ENCODE data around the gene EVC2. TPM values are rescaled to one million over a fixed set of nuclear protein-coding genes. Genes with fewer than 3 reads are reported as not detected.
A peak's percentile ranks its signal among the peaks of the same experiment; 100 is the strongest.

The EVC2 gene
- total and polyA plus RNA-seq, 2 of the 13 experiments (the other 11 are each of a cell fraction or from before 2014, with no cell fraction given): not detected

DNA sequence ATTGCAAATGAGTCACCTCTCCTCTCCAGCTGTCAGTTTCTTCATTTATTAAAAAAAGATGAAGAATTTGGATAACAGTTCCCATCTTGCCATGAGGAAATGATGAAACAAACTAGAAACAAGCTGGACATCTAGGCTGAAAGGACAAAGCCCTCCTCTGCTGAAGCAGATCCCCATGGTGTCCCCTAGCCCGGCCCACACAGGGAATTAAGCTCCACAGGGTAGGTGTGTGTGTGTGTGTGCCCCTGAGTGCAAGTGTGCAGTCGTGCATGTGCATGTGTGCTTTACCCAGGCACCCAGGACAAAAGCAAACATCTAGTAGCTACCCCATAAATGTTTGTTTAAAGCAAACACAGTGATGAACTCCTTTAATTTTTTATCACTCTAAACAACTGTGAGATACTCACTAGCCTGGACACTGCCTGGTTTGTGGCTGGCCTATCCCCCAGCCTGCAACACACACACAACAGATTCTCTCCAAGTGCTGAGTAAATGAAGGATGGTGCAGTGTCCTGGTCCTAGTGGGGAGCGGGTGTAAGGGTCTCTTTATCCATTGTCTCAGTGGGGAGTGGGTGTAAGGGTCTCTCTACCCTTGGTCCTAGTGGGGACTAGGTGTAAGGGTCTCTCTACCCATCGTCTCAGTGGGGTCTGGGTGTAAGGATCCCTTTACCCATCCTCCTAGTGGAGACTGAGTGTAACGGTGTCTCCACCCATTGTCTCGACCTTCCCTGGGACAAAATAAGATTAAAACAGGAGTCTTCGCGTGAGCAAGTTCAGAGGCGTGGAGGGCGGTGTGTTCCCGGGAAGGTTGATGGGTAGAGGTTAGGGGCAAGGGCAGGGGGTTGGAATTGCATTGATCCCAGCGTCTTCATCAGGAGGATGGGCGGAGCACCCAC, 2.0 kb upstream of the EVC2 start (continued):
- TF ChIP-seq, protein P1, sequence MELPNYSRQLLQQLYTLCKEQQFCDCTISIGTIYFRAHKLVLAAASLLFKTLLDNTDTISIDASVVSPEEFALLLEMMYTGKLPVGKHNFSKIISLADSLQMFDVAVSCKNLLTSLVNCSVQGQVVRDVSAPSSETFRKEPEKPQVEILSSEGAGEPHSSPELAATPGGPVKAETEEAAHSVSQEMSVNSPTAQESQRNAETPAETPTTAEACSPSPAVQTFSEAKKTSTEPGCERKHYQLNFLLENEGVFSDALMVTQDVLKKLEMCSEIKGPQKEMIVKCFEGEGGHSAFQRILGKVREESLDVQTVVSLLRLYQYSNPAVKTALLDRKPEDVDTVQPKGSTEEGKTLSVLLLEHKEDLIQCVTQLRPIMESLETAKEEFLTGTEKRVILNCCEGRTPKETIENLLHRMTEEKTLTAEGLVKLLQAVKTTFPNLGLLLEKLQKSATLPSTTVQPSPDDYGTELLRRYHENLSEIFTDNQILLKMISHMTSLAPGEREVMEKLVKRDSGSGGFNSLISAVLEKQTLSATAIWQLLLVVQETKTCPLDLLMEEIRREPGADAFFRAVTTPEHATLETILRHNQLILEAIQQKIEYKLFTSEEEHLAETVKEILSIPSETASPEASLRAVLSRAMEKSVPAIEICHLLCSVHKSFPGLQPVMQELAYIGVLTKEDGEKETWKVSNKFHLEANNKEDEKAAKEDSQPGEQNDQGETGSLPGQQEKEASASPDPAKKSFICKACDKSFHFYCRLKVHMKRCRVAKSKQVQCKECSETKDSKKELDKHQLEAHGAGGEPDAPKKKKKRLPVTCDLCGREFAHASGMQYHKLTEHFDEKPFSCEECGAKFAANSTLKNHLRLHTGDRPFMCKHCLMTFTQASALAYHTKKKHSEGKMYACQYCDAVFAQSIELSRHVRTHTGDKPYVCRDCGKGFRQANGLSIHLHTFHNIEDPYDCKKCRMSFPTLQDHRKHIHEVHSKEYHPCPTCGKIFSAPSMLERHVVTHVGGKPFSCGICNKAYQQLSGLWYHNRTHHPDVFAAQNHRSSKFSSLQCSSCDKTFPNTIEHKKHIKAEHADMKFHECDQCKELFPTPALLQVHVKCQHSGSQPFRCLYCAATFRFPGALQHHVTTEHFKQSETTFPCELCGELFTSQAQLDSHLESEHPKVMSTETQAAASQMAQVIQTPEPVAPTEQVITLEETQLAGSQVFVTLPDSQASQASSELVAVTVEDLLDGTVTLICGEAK (IDR thresholded peaks at IDR 0.05): no peak
- TF ChIP-seq, protein P1 (CRISPR knock-in tag; IDR thresholded peaks at IDR 0.05): no peak
- TF ChIP-seq, protein P2, sequence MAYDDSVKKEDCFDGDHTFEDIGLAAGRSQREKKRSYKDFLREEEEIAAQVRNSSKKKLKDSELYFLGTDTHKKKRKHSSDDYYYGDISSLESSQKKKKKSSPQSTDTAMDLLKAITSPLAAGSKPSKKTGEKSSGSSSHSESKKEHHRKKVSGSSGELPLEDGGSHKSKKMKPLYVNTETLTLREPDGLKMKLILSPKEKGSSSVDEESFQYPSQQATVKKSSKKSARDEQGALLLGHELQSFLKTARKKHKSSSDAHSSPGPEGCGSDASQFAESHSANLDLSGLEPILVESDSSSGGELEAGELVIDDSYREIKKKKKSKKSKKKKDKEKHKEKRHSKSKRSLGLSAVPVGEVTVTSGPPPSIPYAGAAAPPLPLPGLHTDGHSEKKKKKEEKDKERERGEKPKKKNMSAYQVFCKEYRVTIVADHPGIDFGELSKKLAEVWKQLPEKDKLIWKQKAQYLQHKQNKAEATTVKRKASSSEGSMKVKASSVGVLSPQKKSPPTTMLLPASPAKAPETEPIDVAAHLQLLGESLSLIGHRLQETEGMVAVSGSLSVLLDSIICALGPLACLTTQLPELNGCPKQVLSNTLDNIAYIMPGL (CRISPR knock-in tag; IDR thresholded peaks at IDR 0.05; ENCODE audit: borderline replicate concordance in 1 of 2, low read depth in 1 of 2): peak in 1 of 2 experiments; percentile 51; a peak in 1 of 4 replicates
- TF ChIP-seq, protein P3, sequence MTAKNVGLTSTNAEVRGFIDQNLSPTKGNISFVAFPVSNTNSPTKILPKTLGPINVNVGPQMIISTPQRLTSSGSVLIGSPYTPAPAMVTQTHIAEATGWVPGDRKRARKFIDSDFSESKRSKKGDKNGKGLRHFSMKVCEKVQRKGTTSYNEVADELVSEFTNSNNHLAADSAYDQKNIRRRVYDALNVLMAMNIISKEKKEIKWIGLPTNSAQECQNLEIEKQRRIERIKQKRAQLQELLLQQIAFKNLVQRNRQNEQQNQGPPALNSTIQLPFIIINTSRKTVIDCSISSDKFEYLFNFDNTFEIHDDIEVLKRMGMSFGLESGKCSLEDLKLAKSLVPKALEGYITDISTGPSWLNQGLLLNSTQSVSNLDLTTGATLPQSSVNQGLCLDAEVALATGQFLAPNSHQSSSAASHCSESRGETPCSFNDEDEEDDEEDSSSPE (CRISPR knock-in tag; IDR thresholded peaks at IDR 0.05): no peak
- TF ChIP-seq BRD4 (CRISPR knock-in tag; IDR thresholded peaks at IDR 0.05) (no peak), ASH2L (IDR thresholded peaks at IDR 0.05; ENCODE audit: insufficient read length, low read depth, low read length) (peak; percentile 29), TBX2 (CRISPR knock-in tag; IDR thresholded peaks at IDR 0.05; ENCODE audit: borderline replicate concordance) (peak; percentile 34; the same call in 1 of the 2 replicates), ZNF326 (CRISPR knock-in tag; IDR thresholded peaks at IDR 0.05; ENCODE audit: borderline replicate concordance) (no peak)
- TF ChIP-seq, protein P4, sequence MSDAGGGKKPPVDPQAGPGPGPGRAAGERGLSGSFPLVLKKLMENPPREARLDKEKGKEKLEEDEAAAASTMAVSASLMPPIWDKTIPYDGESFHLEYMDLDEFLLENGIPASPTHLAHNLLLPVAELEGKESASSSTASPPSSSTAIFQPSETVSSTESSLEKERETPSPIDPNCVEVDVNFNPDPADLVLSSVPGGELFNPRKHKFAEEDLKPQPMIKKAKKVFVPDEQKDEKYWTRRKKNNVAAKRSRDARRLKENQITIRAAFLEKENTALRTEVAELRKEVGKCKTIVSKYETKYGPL (CRISPR knock-in tag; IDR thresholded peaks at IDR 0.05): no peak
